Mesendoderm (in vitro differentiated cells): ENCODE results near the gene MGMT.

Source experiments
- DNase-seq: peaks from one replicate; pipeline ENCODE4 v3.0.0; 2013
- H2AK5ac ChIP-seq: 2 replicates; pipeline ENCODE4 v1.6.1; 2013; ENCODE audit warnings: low read length, inconsistent platforms
- H2BK120ac ChIP-seq: 2 replicates; pipeline ENCODE4 v1.6.1; 2013; ENCODE audit warnings: low read depth, mild to moderate bottlenecking, low read length, moderate library complexity, mixed read lengths
- H2BK15ac ChIP-seq: replicated peaks from 2 replicates; pipeline ENCODE4 v1.6.1; 2013; ENCODE audit warnings: low read depth, mild to moderate bottlenecking, moderate library complexity
- H2BK5ac ChIP-seq: 2 replicates; pipeline ENCODE4 v1.6.1; 2013; ENCODE audit warnings: low read length, inconsistent platforms
- H3K18ac ChIP-seq: 2 replicates; pipeline ENCODE4 v1.6.1; 2013; ENCODE audit warnings: mild to moderate bottlenecking, low read length, mixed read lengths
- H3K23ac ChIP-seq: one replicate; pipeline ENCODE4 v1.6.1; 2013; ENCODE audit warnings: low read length
- H3K27ac ChIP-seq: 2 replicates; pipeline ENCODE4 v1.5.1; 2013; ENCODE audit warnings: low read depth, mild to moderate bottlenecking, inconsistent platforms, low read length, moderate library complexity
- H3K27me3 ChIP-seq: 2 replicates; pipeline ENCODE4 v1.6.1; 2013; ENCODE audit warnings: low read length, control low read depth, mild to moderate bottlenecking, inconsistent platforms; ENCODE audit not compliant: insufficient read depth, poor library complexity
- H3K36me3 ChIP-seq: 2 replicates; pipeline ENCODE4 v1.6.1; 2013; ENCODE audit warnings: low read length, inconsistent platforms; ENCODE audit not compliant: control insufficient read depth, insufficient read depth
- H3K4ac ChIP-seq: one replicate; pipeline ENCODE4 v1.6.1; 2013; ENCODE audit warnings: low read depth, mild to moderate bottlenecking, low read length, moderate library complexity
- H3K4me1 ChIP-seq: 2 replicates; pipeline ENCODE4 v1.6.1; 2013; ENCODE audit warnings: low read depth, low read length, inconsistent platforms; ENCODE audit not compliant: control insufficient read depth
- H3K4me2 ChIP-seq: 2 replicates; pipeline ENCODE4 v1.6.1; 2013; ENCODE audit warnings: low read length
- H3K4me3 ChIP-seq: 2 replicates; pipeline ENCODE4 v1.5.1; 2013; ENCODE audit warnings: mild to moderate bottlenecking, low read length
- H3K56ac ChIP-seq: one replicate; pipeline ENCODE4 v1.6.1; 2013; ENCODE audit warnings: low read length
- H3K79me1 ChIP-seq: 2 replicates; pipeline ENCODE4 v1.6.1; 2013; ENCODE audit warnings: low read length, inconsistent platforms
- H3K79me2 ChIP-seq: 2 replicates; pipeline ENCODE4 v1.6.1; 2013; ENCODE audit warnings: mild to moderate bottlenecking, low read length; ENCODE audit not compliant: control insufficient read depth, insufficient read depth
- H3K9ac ChIP-seq: 2 replicates; pipeline ENCODE4 v1.6.1; 2013; ENCODE audit warnings: low read length, inconsistent platforms
- H4K5ac ChIP-seq: one replicate; pipeline ENCODE4 v1.6.1; 2013; ENCODE audit warnings: low read length
- H4K8ac ChIP-seq: one replicate; pipeline ENCODE4 v1.6.1; 2013; ENCODE audit warnings: low read depth, mild to moderate bottlenecking, control low read depth, low read length, moderate library complexity
- WGBS: extraction: QIAGEN DNeasy Blood & Tissue Kit; methylation state at CpG from one replicate; pipeline ENCODE4 v1.1.7; 2013; ENCODE audit warnings: low lambda C conversion rate, missing lambda C conversion rate; ENCODE audit not compliant: insufficient coverage; ENCODE audit errors: extremely low coverage; 5-methylcytosine and 5-hydroxymethylcytosine counted together

MGMT gene

DNA sequence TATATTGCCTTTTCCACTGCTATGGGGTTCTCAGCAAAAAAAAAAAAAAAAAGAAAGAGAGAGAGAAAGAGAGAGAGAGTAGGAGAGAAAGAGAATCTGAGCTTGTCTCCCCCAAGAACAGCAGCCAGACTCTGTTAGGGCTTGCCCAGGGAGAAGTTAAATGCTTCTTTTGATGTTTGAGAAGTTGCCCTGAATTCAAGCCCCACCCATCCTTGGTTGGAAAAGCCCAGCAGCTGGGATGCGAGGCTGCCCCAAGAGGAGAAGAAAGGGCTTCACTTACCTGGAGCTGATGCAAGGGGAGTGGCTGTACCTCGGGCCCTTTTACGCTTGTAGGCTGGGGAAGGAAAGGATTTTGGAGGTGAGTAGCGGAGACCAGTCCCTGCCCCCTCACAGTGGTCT, 20.9 kb upstream of the MGMT start:
- no peak overlapping the region for H2AK5ac ChIP-seq
- no peak overlapping the region for H3K4me2 ChIP-seq
- no peaks in the 10 kb centered on the region for H3K79me1 ChIP-seq
- no peak overlapping the region for H3K56ac ChIP-seq
- no peak overlapping the region for H2BK15ac ChIP-seq
- no peak overlapping the region for H3K9ac ChIP-seq
- peak; percentile 59 for DNase-seq
- no peak overlapping the region for H3K23ac ChIP-seq
- no peak overlapping the region for H3K27ac ChIP-seq
- no peak overlapping the region for H2BK120ac ChIP-seq
- no peak overlapping the region for H3K4ac ChIP-seq
- no peak overlapping the region for H3K18ac ChIP-seq
- no peak overlapping the region for H4K8ac ChIP-seq
- no peaks in the 10 kb centered on the region for H3K27me3 ChIP-seq
- H4K5ac ChIP-seq: no peak overlapping the region
- H3K79me2 ChIP-seq: no peaks in the 10 kb centered on the region
- H2BK5ac ChIP-seq: no peak overlapping the region
- WGBS: no CpG with 5 or more reads among the region's 4 CpGs
- no peak overlapping the region for H3K4me3 ChIP-seq
- no peaks in the 10 kb centered on the region for H3K4me1 ChIP-seq
- H3K36me3 ChIP-seq: no peaks in the 10 kb centered on the region

DNA sequence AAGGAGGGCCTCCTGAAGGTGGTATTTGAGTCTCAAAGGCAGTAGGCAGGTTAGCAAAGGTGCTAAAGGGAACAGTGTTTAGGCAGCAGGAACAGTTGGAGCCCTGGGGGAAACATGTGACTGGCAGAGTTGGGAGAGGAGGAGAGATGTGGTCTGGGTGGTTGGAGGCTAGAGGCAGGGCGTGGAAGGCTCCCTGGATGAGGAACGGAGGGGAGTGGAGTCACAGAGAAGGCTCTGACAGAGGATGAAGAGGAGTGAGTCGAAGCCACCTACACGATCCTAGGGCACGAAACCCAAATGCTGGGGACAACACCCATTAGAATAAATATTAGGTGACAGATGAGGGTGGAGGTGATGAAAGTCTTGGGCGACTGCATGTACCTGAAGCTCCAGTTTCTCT, 19.6 kb upstream of the MGMT start:
- Histone ChIP-seq H3K56ac (no peak overlapping the region), H3K4ac (no peak overlapping the region), H4K8ac (no peak overlapping the region), H3K27ac (no peak overlapping the region), H3K79me1 (no peaks in the 10 kb centered on the region), H3K79me2 (no peaks in the 10 kb centered on the region), H2BK5ac (no peak overlapping the region), H3K23ac (no peak overlapping the region), H2BK120ac (no peak overlapping the region), H3K36me3 (no peaks in the 10 kb centered on the region), H3K4me3 (no peak overlapping the region), H4K5ac (no peak overlapping the region), H3K27me3 (no peaks in the 10 kb centered on the region), H3K4me1 (no peaks in the 10 kb centered on the region), H3K18ac (no peak overlapping the region), H3K9ac (no peak overlapping the region), H3K4me2 (no peak overlapping the region), H2AK5ac (no peak overlapping the region), H2BK15ac (no peak overlapping the region)
- no CpG with 5 or more reads among the region's 6 CpGs for WGBS
- DNase-seq: no peak

DNA sequence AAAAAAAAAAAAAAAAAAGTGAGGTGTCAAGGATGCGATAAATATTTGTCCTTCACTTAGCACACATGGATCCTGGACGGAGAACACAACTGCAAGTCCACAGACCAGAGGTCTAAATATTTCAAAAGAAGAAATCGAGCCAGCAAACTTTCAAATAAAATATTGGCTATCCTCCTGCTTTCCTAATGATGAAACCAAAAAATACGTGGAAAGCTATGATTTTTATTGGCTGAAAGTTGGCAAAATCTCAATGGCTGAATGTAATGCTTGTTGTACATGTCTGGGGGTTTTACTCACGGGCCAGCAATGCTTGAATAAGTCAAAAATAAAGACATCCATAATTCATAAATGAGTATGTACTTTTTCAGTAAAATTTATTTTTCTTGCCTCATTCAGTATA, 19.0 kb upstream of the MGMT start:
- H3K4me2 ChIP-seq: no peak overlapping the region
- no peak for DNase-seq
- H3K23ac ChIP-seq: no peak overlapping the region
- no peak overlapping the region for H2AK5ac ChIP-seq
- H2BK15ac ChIP-seq: no peak overlapping the region
- no peak overlapping the region for H3K27ac ChIP-seq
- WGBS: no CpG with 5 or more reads among the region's 5 CpGs
- no peak overlapping the region for H2BK5ac ChIP-seq
- no peak overlapping the region for H3K4me3 ChIP-seq
- H3K79me2 ChIP-seq: no peaks in the 10 kb centered on the region
- no peak overlapping the region for H3K4ac ChIP-seq
- no peak overlapping the region for H2BK120ac ChIP-seq
- no peak overlapping the region for H3K56ac ChIP-seq
- H3K9ac ChIP-seq: no peak overlapping the region
- H4K8ac ChIP-seq: no peak overlapping the region
- H3K18ac ChIP-seq: no peak overlapping the region
- no peak overlapping the region for H4K5ac ChIP-seq
- no peaks in the 10 kb centered on the region for H3K79me1 ChIP-seq
- H3K27me3 ChIP-seq: no peaks in the 10 kb centered on the region
- no peaks in the 10 kb centered on the region for H3K4me1 ChIP-seq
- no peaks in the 10 kb centered on the region for H3K36me3 ChIP-seq

DNA sequence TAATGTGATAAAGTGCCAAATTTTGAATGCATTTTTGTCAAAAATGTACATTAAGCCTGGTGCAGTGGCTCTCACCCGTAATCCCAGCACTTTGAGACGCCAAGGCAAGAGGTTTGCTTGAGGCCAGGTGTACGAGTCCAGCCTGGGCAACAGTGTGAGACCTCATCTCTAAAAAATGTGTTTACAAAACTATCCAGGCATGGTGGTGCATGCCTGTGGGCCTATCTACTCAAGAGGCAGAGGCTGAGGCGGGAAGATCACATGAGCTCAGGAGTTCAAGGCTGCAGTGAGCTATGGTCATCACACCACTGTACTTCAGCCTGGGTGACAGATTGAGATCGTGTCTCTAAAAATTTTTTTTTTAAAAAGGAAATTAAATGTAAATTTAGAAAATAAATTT, 18.5 kb upstream of the MGMT start:
- Histone ChIP-seq H3K23ac (no peak overlapping the region), H2BK5ac (no peak overlapping the region), H4K5ac (no peak overlapping the region), H2BK120ac (no peak overlapping the region), H3K4me1 (no peaks in the 10 kb centered on the region), H2AK5ac (no peak overlapping the region), H4K8ac (no peak overlapping the region), H3K27ac (no peak overlapping the region), H3K18ac (no peak overlapping the region), H3K79me1 (no peaks in the 10 kb centered on the region), H3K4ac (no peak overlapping the region), H3K9ac (no peak overlapping the region), H3K79me2 (no peaks in the 10 kb centered on the region), H3K36me3 (no peaks in the 10 kb centered on the region), H3K4me2 (no peak overlapping the region), H3K27me3 (no peaks in the 10 kb centered on the region), H2BK15ac (no peak overlapping the region), H3K56ac (no peak overlapping the region), H3K4me3 (no peak overlapping the region)
- no CpG with 5 or more reads among the region's 5 CpGs for WGBS
- DNase-seq: no peak

DNA sequence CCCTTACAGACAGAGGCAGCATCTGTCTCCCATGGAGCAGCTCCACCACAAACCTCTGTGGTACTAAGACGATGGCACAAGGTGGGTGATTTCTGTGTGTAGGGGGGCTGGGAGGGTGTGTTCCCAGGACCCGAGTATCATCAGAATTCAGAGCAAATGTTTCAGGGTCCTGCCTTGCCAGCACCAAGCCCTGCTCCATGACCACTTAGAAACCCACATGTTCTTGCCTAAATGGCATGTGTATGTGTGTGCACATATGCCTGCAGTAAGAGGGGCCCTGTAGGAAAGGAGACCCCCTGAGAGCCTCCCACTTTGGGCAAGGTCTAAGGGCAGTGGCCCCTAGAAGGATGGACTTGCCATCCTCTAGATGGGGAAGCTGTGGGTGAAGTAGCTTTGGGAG, 17.1 kb upstream of the MGMT start:
- Histone ChIP-seq H2AK5ac (no peak overlapping the region), H2BK15ac (no peak overlapping the region), H3K4me3 (no peak overlapping the region), H3K9ac (no peak overlapping the region), H3K18ac (no peak overlapping the region), H3K27ac (no peak overlapping the region), H2BK120ac (no peak overlapping the region), H3K36me3 (no peaks in the 10 kb centered on the region), H2BK5ac (no peak overlapping the region), H3K23ac (no peak overlapping the region), H3K4me1 (no peaks in the 10 kb centered on the region), H3K56ac (no peak overlapping the region), H4K8ac (no peak overlapping the region), H4K5ac (no peak overlapping the region), H3K27me3 (no peaks in the 10 kb centered on the region), H3K79me1 (no peaks in the 10 kb centered on the region), H3K4me2 (no peak overlapping the region), H3K79me2 (no peaks in the 10 kb centered on the region), H3K4ac (no peak overlapping the region)
- no CpG with 5 or more reads among the region's 2 CpGs for WGBS
- no peak for DNase-seq

DNA sequence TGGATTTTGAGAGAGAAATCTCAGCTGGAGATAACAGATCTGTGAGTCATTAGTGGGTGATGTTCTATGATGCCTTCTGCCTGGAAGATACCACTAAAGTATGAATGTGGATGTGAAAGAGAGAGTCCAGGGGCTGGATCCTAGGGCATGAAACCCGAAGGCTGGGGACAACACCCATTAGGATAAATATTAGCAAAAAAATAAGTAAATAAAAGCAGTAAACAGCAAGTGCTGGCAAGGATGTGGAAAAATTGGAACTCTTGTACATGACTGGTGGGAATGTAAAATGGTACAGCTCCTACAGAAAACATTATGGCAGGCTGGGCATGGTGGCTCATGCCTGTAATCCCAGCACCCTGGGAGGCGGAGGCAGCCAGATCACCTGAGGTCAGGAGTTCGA, 16.6 kb upstream of the MGMT start:
- Histone ChIP-seq H3K23ac (no peak overlapping the region), H3K4ac (no peak overlapping the region), H3K27ac (no peak overlapping the region), H3K36me3 (no peaks in the 10 kb centered on the region), H2BK120ac (no peak overlapping the region), H3K4me2 (no peak overlapping the region), H2BK5ac (no peak overlapping the region), H3K79me1 (no peaks in the 10 kb centered on the region), H4K8ac (no peak overlapping the region), H3K27me3 (no peaks in the 10 kb centered on the region), H3K4me1 (no peaks in the 10 kb centered on the region), H4K5ac (no peak overlapping the region), H3K18ac (no peak overlapping the region), H3K9ac (no peak overlapping the region), H2AK5ac (no peak overlapping the region), H3K4me3 (no peak overlapping the region), H3K56ac (no peak overlapping the region), H3K79me2 (no peaks in the 10 kb centered on the region), H2BK15ac (no peak overlapping the region)
- no CpG with 5 or more reads among the region's 3 CpGs for WGBS
- no peak for DNase-seq
